Ascending aorta (tissue), 2 donors: ENCODE results near the gene RANBP9. TPM values are rescaled to one million over a fixed set of nuclear protein-coding genes. Genes with fewer than 3 reads are reported as not detected.

Source experiments
- DNase-seq, 2 donors: peaks; one replicate each; pipeline ENCODE4 v3.0.0-alpha.2; 2019; ENCODE audit warnings: low spot score in 2 of 2
- H3K27ac ChIP-seq, 2 donors: fragments of 200-600 bp; sonication (generic); one replicate each; pipeline ENCODE4 v1.5.1; 2016 to 2017; ENCODE audit warnings: mild to moderate bottlenecking in 1 of 2
- H3K27me3 ChIP-seq: fragments of 200-600 bp; sonication (generic); one replicate; pipeline ENCODE4 v1.5.1; 2017
- H3K36me3 ChIP-seq, 2 donors: fragments of 200-600 bp; sonication (generic); one replicate each; pipeline ENCODE4 v1.5.1; 2016
- H3K4me1 ChIP-seq, 2 donors: fragments of 200-600 bp; sonication (generic); one replicate each; pipeline ENCODE4 v1.5.1; 2016 to 2017; ENCODE audit warnings: mild to moderate bottlenecking in 1 of 2
- H3K4me3 ChIP-seq, 2 donors: fragments of 200-600 bp; sonication (generic); one replicate each; pipeline ENCODE4 v1.5.1; 2016 to 2017; ENCODE audit warnings: mild to moderate bottlenecking in 1 of 2
- H3K9me3 ChIP-seq, 2 donors: fragments of 200-600 bp; sonication (generic); one replicate each; pipeline ENCODE4 v1.5.1; 2016
- intact Hi-C: fragments of 100-400 bp; cut with DNase I; formaldehyde crosslinking; loops from one replicate; pipeline ENCODE4 v1.15.1; 2023
- total RNA-seq: library from RNA; depleted of rRNA; stranded (reverse); fragments of >200 nt; gene quantifications from one replicate; pipeline ENCODE4 v1.1.0, GENCODE V29; 2016
- TF ChIP-seq, protein P1 (sequence below), 3 experiments: fragments of 200-600 bp in 2 of 3; fragments of 450-650 bp in 1 of 3; sonication (generic) in 2 of 3; IDR thresholded peaks; one replicate each; pipeline ENCODE4 v1.5.1; 2016 to 2019; ENCODE audit warnings: antibody characterized with exemption in 3 of 3, mild to moderate bottlenecking in 1 of 3, moderate library complexity in 1 of 3

RANBP9 gene
- total RNA-seq, 1 donor from 2014 or later: 26.3 TPM

DNA sequence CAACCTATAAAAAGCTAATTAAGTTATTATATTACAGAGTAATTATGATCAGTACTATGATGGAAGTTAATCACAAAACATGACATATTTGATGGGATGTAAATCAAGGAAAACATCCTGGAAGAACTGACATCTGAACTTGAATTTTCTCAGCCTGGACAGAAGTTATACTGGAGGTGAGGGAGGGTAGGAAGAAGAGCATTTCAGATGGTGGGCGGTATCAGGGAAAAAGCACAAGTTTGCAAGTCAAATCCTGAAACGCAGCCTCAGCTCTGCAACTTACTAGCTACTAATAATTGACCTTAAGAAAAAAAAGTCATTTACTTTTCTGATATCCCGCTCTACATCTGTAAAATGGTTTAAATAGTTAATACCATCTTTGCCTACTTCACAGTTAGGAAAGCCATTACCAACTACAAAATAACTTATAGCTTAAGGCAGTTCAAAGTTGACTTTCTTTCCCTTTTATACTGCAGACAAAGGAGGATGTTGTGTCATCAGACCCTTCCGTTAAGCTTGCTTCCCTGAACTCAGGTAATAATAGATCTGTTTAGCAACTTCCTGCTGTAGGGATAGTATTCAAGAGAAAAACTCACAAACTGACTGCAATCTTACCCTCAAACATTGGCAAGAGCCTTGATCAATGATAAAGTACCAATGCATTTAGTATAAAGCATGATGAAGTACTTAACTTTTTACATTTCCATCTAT is 75.5 kb downstream of the RANBP9 start:
- no peak overlapping the region for H3K4me3 ChIP-seq
- no peak overlapping the region for H3K27ac ChIP-seq
- no peak for DNase-seq
- H3K27me3 ChIP-seq: no peaks in the 10 kb centered on the region
- H3K4me1 ChIP-seq: peaks cover 0 to 13% of the 10 kb centered on the region in 2 donors
- TF ChIP-seq, protein P1, sequence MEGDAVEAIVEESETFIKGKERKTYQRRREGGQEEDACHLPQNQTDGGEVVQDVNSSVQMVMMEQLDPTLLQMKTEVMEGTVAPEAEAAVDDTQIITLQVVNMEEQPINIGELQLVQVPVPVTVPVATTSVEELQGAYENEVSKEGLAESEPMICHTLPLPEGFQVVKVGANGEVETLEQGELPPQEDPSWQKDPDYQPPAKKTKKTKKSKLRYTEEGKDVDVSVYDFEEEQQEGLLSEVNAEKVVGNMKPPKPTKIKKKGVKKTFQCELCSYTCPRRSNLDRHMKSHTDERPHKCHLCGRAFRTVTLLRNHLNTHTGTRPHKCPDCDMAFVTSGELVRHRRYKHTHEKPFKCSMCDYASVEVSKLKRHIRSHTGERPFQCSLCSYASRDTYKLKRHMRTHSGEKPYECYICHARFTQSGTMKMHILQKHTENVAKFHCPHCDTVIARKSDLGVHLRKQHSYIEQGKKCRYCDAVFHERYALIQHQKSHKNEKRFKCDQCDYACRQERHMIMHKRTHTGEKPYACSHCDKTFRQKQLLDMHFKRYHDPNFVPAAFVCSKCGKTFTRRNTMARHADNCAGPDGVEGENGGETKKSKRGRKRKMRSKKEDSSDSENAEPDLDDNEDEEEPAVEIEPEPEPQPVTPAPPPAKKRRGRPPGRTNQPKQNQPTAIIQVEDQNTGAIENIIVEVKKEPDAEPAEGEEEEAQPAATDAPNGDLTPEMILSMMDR (IDR thresholded peaks at IDR 0.05): no peak
- peaks cover 18 to 44% of the 10 kb centered on the region in 2 donors for H3K36me3 ChIP-seq
- intact Hi-C loops: no loop called here
- no peaks in the 10 kb centered on the region for H3K9me3 ChIP-seq

DNA sequence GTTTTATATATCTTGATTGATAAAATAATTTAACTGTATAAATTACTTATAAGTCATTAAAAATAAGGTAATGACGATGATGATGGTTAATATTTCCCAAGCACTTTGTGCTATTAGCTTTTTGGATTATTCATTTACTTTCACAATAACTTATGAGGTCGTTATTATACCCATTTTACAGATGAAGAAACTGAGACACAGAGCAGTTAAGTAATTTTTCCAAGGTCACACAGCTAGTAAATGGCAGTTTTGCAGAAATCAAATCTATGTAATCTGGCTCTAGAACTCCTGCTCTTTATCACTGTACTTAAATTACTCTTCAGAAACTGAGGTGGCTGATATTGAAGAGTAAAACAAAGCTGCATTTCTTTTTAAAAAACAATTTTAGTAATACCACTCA is 78.3 kb downstream of the RANBP9 start:
- Histone ChIP-seq H3K27me3 (no peaks in the 10 kb centered on the region), H3K9me3 (no peaks in the 10 kb centered on the region), H3K27ac (no peak overlapping the region), H3K4me1 (peaks cover 0 to 5% of the 10 kb centered on the region in 2 donors), H3K36me3 (peaks cover 17 to 42% of the 10 kb centered on the region in 2 donors), H3K4me3 (no peak overlapping the region)
- TF ChIP-seq, protein P1 (IDR thresholded peaks at IDR 0.05): no peak
- intact Hi-C loops: no loop called here
- DNase-seq: no peak

DNA sequence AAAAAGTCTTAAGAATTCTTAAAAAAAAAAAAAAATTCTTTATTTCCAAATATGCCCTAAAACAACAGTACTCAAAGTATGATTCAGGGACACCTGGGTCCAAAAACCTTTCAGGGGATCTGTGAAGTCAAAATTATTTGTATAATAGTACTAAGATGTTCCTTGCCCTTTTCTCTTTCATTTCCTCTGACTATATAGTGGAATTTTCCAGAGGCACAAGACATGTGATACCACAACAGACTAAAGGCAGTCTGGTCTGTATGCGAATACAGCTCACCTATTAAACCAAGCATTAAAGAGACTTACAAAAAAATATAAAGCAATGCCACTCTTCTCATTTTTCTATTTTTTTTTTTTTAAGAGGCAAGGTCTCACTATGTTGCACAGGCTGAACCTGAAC is 81.1 kb downstream of the RANBP9 start:
- no peaks in the 10 kb centered on the region for H3K27me3 ChIP-seq
- H3K9me3 ChIP-seq: no peaks in the 10 kb centered on the region
- TF ChIP-seq, protein P1 (IDR thresholded peaks at IDR 0.05): no peak
- no peak overlapping the region for H3K4me3 ChIP-seq
- DNase-seq: no peak
- H3K4me1 ChIP-seq: peaks cover 0 to 5% of the 10 kb centered on the region in 2 donors
- intact Hi-C loops: no loop called here
- peak overlapping the region in 1 of 2 donors; percentile 51 for H3K27ac ChIP-seq
- peaks cover 34 to 54% of the 10 kb centered on the region in 2 donors for H3K36me3 ChIP-seq

DNA sequence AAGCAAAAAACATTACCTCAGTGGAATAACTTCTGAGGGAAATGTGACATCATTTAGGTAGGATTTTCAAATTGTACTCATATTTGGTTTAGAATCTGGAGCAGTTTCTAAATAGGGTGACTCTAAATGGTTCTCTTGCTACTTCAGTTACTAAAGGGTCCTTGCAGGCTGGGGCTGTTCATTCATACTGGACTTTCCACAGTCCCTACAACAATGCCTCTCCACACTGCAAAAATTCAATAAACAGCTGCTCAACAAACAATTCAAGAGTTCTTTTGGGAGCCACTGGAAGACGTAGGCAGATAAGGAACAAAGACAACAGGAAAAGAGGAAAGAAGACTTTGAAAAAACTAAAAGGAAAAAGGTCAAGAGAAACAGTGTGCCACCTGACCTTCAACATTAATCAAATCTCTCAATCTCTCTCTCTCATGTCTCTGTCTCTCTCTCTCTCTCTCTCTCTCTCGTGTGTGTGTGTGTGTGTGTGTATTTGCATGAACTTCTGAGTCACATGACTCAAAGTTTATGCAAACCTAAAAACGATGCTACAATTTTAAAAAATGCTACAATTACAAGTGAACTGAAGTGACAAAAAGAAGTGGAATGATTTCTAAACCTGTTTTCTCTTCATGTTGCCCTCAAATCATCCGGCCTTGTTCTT is 82.0 kb downstream of the RANBP9 start:
- intact Hi-C loops: no loop called here
- Histone ChIP-seq H3K36me3 (peaks cover 42 to 60% of the 10 kb centered on the region in 2 donors), H3K4me1 (peaks cover 0 to 5% of the 10 kb centered on the region in 2 donors), H3K9me3 (no peaks in the 10 kb centered on the region), H3K27ac (peak overlapping the region; percentile 24 to 51), H3K4me3 (no peak overlapping the region), H3K27me3 (no peaks in the 10 kb centered on the region)
- no peak for DNase-seq
- TF ChIP-seq, protein P1 (IDR thresholded peaks at IDR 0.05): no peak

DNA sequence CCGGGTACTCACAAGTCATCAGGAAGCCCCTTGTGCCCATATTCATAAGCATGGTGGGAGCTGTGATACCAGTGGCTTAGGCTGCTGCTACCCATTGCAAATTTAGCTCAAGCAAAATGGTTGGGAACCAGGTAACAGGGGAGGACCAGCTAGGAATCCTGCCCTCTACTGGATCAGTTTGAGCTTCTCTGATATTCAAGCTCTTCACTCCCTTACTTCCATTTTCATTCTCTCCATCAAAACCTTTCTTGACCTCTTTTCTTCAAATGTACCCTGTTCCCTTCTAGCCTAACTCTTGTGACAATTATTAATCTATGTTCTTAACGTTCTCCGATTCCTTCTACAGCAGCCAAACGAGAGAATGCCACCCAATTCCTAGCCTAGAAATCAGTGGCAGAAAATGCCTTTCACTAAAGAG is 86.8 kb downstream of the RANBP9 start:
- Histone ChIP-seq H3K4me3 (no peak overlapping the region), H3K36me3 (peaks cover 59 to 82% of the 10 kb centered on the region in 2 donors), H3K9me3 (no peaks in the 10 kb centered on the region), H3K4me1 (no peaks in the 10 kb centered on the region), H3K27ac (no peak overlapping the region), H3K27me3 (no peaks in the 10 kb centered on the region)
- TF ChIP-seq, protein P1 (IDR thresholded peaks at IDR 0.05): peak in 2 of 3 experiments; percentile 21 to 28
- no peak for DNase-seq
- intact Hi-C loops: no loop called here
